Stimulated activated CD4-positive, alpha-beta T cell treated with anti-CD3 and anti-CD28 coated beads, Interleukin-12 subunit alpha, Interleukin-12 subunit beta, amount 100 ng/mL, for 48 hours (primary cell): Measurements from ENCODE around the gene MICALL2.

Source experiments
- DNase-seq, 3 donors: peaks; one replicate each; pipeline ENCODE4 v3.0.0-alpha.2; 2020; ENCODE audit warnings: low read depth in 2 of 3, low spot score in 1 of 3

The MICALL2 gene

GRCh38 chr7:1493571-1493970, 34.3 kb upstream of the MICALL2 start:
- no peak for DNase-seq

- no peak for DNase-seq
Observed at GRCh38 chr7:1493129-1493528, 33.9 kb upstream of the MICALL2 start.

GRCh38 chr7:1492640-1493039, 33.4 kb upstream of the MICALL2 start:
- no peak for DNase-seq

- no peak for DNase-seq
Observed at GRCh38 chr7:1492221-1492620, 33.0 kb upstream of the MICALL2 start.

GRCh38 chr7:1490837-1491236, 31.6 kb upstream of the MICALL2 start:
- DNase-seq, result no peak

GRCh38 chr7:1489336-1489735, 30.1 kb upstream of the MICALL2 start:
- no peak for DNase-seq

GRCh38 chr7:1488016-1488415, 28.7 kb upstream of the MICALL2 start:
- DNase-seq, result no peak

GRCh38 chr7:1487466-1487865, 28.2 kb upstream of the MICALL2 start:
- DNase-seq, result no peak

- no peak for DNase-seq
Observed at GRCh38 chr7:1486571-1486970, 27.3 kb upstream of the MICALL2 start.

- no peak for DNase-seq
Observed at GRCh38 chr7:1485156-1485555, 25.9 kb upstream of the MICALL2 start.

- no peak for DNase-seq
Observed at GRCh38 chr7:1484569-1484968, 25.3 kb upstream of the MICALL2 start.

- no peak for DNase-seq
Observed at GRCh38 chr7:1483536-1484505, 24.6 kb upstream of the MICALL2 start.

GRCh38 chr7:1483079-1483478, 23.8 kb upstream of the MICALL2 start:
- no peak for DNase-seq

- no peak for DNase-seq
Observed at GRCh38 chr7:1481300-1481699, 22.0 kb upstream of the MICALL2 start.

GRCh38 chr7:1480670-1481069, 21.4 kb upstream of the MICALL2 start:
- no peak for DNase-seq

GRCh38 chr7:1479287-1479686, 20.0 kb upstream of the MICALL2 start:
- DNase-seq, result no peak

GRCh38 chr7:1478480-1478879, 19.2 kb upstream of the MICALL2 start:
- no peak for DNase-seq

GRCh38 chr7:1476859-1477258, 17.6 kb upstream of the MICALL2 start:
- no peak for DNase-seq

GRCh38 chr7:1475991-1476390, 16.7 kb upstream of the MICALL2 start:
- DNase-seq, result no peak

GRCh38 chr7:1475393-1475792, 16.1 kb upstream of the MICALL2 start:
- no peak for DNase-seq

- no peak for DNase-seq
Observed at GRCh38 chr7:1474736-1475135, 15.5 kb upstream of the MICALL2 start.

- DNase-seq, result peak; percentile 77 to 79 (median 78)
Observed at GRCh38 chr7:1473864-1474512, 14.7 kb upstream of the MICALL2 start.
